ENCODE results near the gene TUFM.
"Not testable (repeated sequence)": the region's sequence is repeated elsewhere in the genome, so short reads cannot be mapped to it uniquely, and the experiment has no call there.

TUFM gene

GRCh38 chr16:28883221-28883996 is 37.3 kb upstream of the TUFM start:
- no peak for DNase-seq (ENCODE audit: low read depth in 2 of 2)
- TF ChIP-seq, protein P1, sequence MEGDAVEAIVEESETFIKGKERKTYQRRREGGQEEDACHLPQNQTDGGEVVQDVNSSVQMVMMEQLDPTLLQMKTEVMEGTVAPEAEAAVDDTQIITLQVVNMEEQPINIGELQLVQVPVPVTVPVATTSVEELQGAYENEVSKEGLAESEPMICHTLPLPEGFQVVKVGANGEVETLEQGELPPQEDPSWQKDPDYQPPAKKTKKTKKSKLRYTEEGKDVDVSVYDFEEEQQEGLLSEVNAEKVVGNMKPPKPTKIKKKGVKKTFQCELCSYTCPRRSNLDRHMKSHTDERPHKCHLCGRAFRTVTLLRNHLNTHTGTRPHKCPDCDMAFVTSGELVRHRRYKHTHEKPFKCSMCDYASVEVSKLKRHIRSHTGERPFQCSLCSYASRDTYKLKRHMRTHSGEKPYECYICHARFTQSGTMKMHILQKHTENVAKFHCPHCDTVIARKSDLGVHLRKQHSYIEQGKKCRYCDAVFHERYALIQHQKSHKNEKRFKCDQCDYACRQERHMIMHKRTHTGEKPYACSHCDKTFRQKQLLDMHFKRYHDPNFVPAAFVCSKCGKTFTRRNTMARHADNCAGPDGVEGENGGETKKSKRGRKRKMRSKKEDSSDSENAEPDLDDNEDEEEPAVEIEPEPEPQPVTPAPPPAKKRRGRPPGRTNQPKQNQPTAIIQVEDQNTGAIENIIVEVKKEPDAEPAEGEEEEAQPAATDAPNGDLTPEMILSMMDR (IDR thresholded peaks at IDR 0.05; ENCODE audit: low read depth, low read length): no peak
- H3K4me3 ChIP-seq (replicated peaks in 1 of 2; ENCODE audit: low read depth in 2 of 2, low read length in 2 of 2): no peak overlapping the region

GRCh38 chr16:28882551-28883160 is 36.5 kb upstream of the TUFM start:
- TF ChIP-seq, protein P1 (IDR thresholded peaks at IDR 0.05; ENCODE audit: low read depth, low read length): no peak
- H3K4me3 ChIP-seq (replicated peaks in 1 of 2; ENCODE audit: low read depth in 2 of 2, low read length in 2 of 2): no peak overlapping the region
- DNase-seq (ENCODE audit: low read depth in 2 of 2): no peak

DNA sequence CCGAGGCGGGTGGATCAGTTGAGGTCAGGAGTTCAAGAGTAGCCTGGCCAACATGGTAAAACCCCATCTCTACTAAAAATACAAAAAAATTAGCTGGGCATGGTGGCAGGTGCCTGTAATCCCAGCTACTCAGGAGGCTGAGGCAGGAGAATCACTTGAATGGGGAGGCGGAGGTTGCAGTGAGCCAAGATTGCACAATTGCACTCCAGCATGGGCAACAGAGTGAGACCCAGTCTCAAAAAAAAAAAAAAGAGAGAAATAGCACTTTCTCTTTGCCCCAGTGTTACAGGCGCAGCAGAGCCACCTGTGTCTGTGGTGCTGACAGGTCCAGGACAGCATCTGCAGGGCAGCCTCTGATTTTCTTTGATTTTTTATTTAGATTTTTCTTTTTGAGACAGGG is 35.4 kb upstream of the TUFM start:
- DNase-seq (ENCODE audit: low read depth in 2 of 2); H3K4me3 ChIP-seq (replicated peaks in 1 of 2; ENCODE audit: low read depth in 2 of 2, low read length in 2 of 2): not testable (repeated sequence)

GRCh38 chr16:28880955-28881354 is 34.8 kb upstream of the TUFM start:
- TF ChIP-seq, protein P1 (IDR thresholded peaks at IDR 0.05; ENCODE audit: low read depth, low read length): no peak
- no peak overlapping the region for H3K4me3 ChIP-seq (replicated peaks in 1 of 2; ENCODE audit: low read depth in 2 of 2, low read length in 2 of 2)
- no peak for DNase-seq (ENCODE audit: low read depth in 2 of 2)

- DNase-seq (ENCODE audit: low read depth in 2 of 2): no peak
- peak overlapping the region in 1 of 2 donors; percentile 47 for H3K4me3 ChIP-seq (replicated peaks in 1 of 2; ENCODE audit: low read depth in 2 of 2, low read length in 2 of 2)
- TF ChIP-seq, protein P1 (IDR thresholded peaks at IDR 0.05; ENCODE audit: low read depth, low read length): no peak
Measured at GRCh38 chr16:28880589-28880915, 34.4 kb upstream of the TUFM start.

DNA sequence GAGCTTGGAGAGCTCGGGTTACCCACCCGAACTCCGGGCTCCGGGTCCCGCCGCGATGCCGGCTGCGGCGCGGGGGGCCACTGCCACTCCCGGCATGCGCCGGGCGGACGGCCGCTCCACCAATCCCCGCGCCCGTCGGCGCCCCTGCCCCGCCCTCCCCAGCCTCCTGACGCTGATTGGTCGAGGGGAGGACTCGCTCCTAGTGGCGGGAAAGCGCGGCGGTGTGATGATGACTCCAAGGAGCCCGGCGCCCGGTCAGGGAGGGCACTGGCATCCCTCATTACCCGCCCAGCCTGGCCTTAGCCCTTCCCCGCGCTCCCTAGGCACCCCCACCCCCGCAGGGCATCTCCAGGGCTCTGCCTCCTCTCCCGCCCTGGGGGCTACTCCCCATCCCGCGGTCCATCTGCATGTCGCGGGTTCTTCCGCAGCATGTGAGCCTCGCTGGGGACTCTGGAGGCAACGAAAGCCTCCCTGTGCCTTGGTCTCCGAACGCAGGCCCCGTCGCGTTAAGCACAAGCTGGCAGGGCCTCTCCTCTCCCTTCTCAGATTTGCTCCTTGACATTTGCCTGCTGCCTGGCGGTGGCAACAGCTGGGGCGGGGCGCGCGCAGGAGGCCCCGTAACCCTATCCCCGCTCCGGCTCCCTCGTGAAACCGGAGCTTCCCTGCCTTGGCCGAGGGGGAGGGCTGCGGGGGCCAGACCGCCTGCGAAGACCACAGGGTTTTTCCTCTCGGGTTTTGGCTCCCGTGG is 33.9 kb upstream of the TUFM start:
- TF ChIP-seq, protein P1 (IDR thresholded peaks at IDR 0.05; ENCODE audit: low read depth, low read length): no peak
- peak; percentile 82 to 83 for DNase-seq (ENCODE audit: low read depth in 2 of 2)
- peak overlapping the region; percentile 72 to 74 for H3K4me3 ChIP-seq (replicated peaks in 1 of 2; ENCODE audit: low read depth in 2 of 2, low read length in 2 of 2)

GRCh38 chr16:28879261-28879840 is 33.2 kb upstream of the TUFM start:
- DNase-seq (ENCODE audit: low read depth in 2 of 2): no peak
- TF ChIP-seq, protein P1 (IDR thresholded peaks at IDR 0.05; ENCODE audit: low read depth, low read length): no peak
- peak overlapping the region; percentile 72 to 74 for H3K4me3 ChIP-seq (replicated peaks in 1 of 2; ENCODE audit: low read depth in 2 of 2, low read length in 2 of 2)

Measured in cardiac fibroblast (primary cell).